ENCODE results near the gene PGRMC2. TPM values are rescaled to one million over a fixed set of nuclear protein-coding genes. Genes with fewer than 3 reads are reported as not detected.

The PGRMC2 gene
- total RNA-seq, 1 experiment from 2014 or later = 77.6 TPM

DNA sequence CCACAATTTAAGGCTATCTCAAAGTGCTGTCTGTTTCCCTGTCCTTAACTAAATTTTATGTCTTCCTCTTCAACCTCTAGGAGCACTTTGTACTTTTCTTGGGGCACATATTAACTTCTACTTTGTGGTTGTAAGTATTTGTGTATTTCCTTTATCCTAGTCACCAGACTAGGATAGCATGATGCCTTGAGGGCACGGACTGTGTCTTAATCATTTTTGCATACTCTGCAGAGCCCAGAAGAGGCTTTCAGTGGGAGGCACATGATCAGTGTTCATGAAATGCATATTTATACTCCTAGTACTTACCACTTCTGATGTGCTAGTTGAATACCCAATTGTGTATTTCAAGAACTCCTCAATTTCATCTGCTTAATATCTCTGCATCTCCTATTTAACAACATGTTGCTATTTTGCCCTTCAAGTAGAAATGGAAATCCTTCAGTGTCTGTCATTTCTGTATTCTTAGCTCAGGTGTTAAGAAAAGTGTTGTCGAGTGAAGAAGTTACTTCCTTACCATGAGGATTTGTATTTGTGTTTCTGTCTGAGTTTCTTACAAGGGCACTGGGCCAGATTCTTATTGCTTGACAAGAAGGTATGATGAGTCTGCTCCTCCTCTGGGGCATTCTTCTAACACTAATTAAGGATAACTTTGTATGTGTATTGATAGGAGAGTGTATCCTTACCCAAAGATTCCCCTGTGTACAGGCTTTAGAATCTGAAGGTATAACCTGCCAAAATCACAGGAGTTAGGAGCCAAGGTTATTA, 28.3 kb upstream of the PGRMC2 start:
- no peak overlapping the region for H3K4me3 Mint-ChIP-seq
- no peak for TF ChIP-seq CTCF (conservative IDR thresholded peaks at IDR 0.05)
- no peak overlapping the region for H2BK20ac ChIP-seq (ENCODE audit: low read depth, low read length, poor library complexity, severe bottlenecking)
- H3K9me3 Mint-ChIP-seq = no peaks in the 10 kb centered on the region
- H4K20me1 ChIP-seq (ENCODE audit: control insufficient read depth, insufficient read depth, insufficient read length) = no peaks in the 10 kb centered on the region
- H3K27ac Mint-ChIP-seq = no peak overlapping the region
- H3K9ac ChIP-seq (ENCODE audit: extremely low read depth, insufficient read length, low read length) = no peak overlapping the region
- no peak overlapping the region for H2AFZ ChIP-seq (ENCODE audit: low read length)
- H3K14ac ChIP-seq (ENCODE audit: insufficient read depth, low read length) = no peak overlapping the region
- no peak overlapping the region for H3K18ac ChIP-seq (ENCODE audit: insufficient read length, low read depth, low read length)
- H3K23me2 ChIP-seq (ENCODE audit: insufficient read length, low read depth, low read length, poor library complexity, severe bottlenecking) = no peaks in the 10 kb centered on the region
- no peak overlapping the region for H3K4me2 ChIP-seq (ENCODE audit: insufficient read depth, insufficient read length, low read length)
- H3K79me1 ChIP-seq (ENCODE audit: insufficient read depth, low read depth, low read length, poor library complexity, severe bottlenecking) = no peaks in the 10 kb centered on the region
- H3K9me3 ChIP-seq (ENCODE audit: control insufficient read depth, low read depth, low read length) = no peaks in the 10 kb centered on the region
- no peak overlapping the region for H4K5ac ChIP-seq (ENCODE audit: insufficient read length, low read depth, low read length)
- H2BK5ac ChIP-seq (ENCODE audit: insufficient read length, low read length) = no peak overlapping the region
- H3K27me3 Mint-ChIP-seq (ENCODE audit: low read depth) = no peaks in the 10 kb centered on the region
- no peaks in the 10 kb centered on the region; the same call in 1 of the 2 replicates for H3K4me1 ChIP-seq (ENCODE audit: insufficient read depth, low read length)
- H3K23ac ChIP-seq (ENCODE audit: insufficient read length, low read depth, low read length) = no peak overlapping the region
- H2AK5ac ChIP-seq (ENCODE audit: insufficient read length, low read length) = no peak overlapping the region
- no peak overlapping the region for H3K56ac ChIP-seq (ENCODE audit: insufficient read length, low read depth, low read length)
- no peak overlapping the region for H4K8ac ChIP-seq (replicated peaks; ENCODE audit: insufficient read length, low read depth, low read length)
- H2BK120ac ChIP-seq (ENCODE audit: low read depth, low read length, poor library complexity, severe bottlenecking) = no peak overlapping the region
- no peaks in the 10 kb centered on the region for H3K79me2 ChIP-seq (ENCODE audit: insufficient read depth, low read length)
- H3K36me3 Mint-ChIP-seq (ENCODE audit: insufficient read depth in 1 of 3, low read depth in 3 of 3) = peaks cover 2 to 7% (median 4%) of the 10 kb centered on the region in 3 experiments; a peak in 3 of 7 replicates
- WGBS (ENCODE audit: extremely low coverage, insufficient read length, low lambda C conversion rate) = no CpG with 5 or more reads among the region's 2 CpGs
- no peak overlapping the region for H3K27ac ChIP-seq (ENCODE audit: insufficient read length, low read depth, low read length)
- no peaks in the 10 kb centered on the region for H3K27me3 ChIP-seq (ENCODE audit: insufficient read depth, low read length)
- no peak overlapping the region for H2BK15ac ChIP-seq (ENCODE audit: low read depth, low read length)
- H3K4me1 Mint-ChIP-seq = 0 out of 4 replicates have a peak, but pooled peaks cover 0 to 2% of the 10 kb centered on the region in 2 experiments
- no peak overlapping the region for H4K91ac ChIP-seq (ENCODE audit: insufficient read length, low read depth, low read length)
- no peak overlapping the region for H3T11ph ChIP-seq (ENCODE audit: low read length)
- DNase-seq = no peak
- H3K4ac ChIP-seq (ENCODE audit: low read depth, low read length) = no peak overlapping the region
- no peak overlapping the region for H2BK12ac ChIP-seq (ENCODE audit: insufficient read length, low read depth, low read length)
